Esophagus muscularis mucosa (tissue), 3 donors: ENCODE data around the gene ANKRD11.

Source experiments
- POLR2A ChIP-seq: fragments of 450-650 bp; IDR thresholded peaks from one replicate; pipeline ENCODE4 v1.6.1; 2017; ENCODE audit warnings: antibody characterized with exemption, moderate library complexity, mild to moderate bottlenecking, low read depth
- POLR2AphosphoS5 ChIP-seq, 2 donors: sonication (generic); formaldehyde crosslinking; IDR thresholded peaks; one replicate each; pipeline ENCODE4 v1.6.1; 2017; ENCODE audit warnings: antibody characterized with exemption in 2 of 2
- TF ChIP-seq, protein P1 (sequence below), 3 experiments: fragments of 200-600 bp in 2 of 3; fragments of 450-650 bp in 1 of 3; sonication (generic) in 2 of 3; IDR thresholded peaks; one replicate each; pipeline ENCODE4 v1.5.1; 2017 to 2019; ENCODE audit warnings: antibody characterized with exemption in 3 of 3, mild to moderate bottlenecking in 2 of 3, moderate library complexity in 1 of 3

DNA sequence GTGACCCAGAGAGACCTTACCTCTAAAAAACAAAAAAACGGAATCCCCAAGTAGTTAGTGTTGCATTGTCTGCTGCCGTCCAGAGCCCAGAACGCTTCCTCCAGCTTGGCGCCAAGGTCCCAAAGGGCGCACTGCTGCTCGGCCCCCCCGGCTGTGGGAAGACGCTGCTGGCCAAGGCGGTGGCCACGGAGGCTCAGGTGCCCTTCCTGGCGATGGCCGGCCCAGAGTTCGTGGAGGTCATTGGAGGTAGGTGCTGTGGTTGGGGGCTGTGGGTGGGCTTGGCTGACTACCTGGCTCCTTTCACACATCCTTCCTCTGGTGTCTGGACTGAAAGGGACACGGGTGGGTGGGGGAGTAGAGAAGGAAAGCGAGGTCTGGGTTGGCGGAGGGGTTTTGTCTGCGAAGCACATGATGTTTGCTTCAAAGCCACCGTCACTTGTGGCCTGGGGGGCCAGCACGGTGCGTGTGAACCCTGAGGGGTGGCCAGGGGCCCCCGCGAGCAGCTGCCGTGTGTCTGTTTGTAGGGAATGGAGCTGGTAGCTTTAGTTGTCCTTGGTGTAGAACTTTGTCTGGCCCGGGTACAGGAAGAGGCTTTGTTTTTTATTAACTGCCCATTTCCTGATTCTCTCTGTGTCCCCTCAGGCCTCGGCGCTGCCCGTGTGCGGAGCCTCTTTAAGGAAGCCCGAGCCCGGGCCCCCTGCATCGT, 41.6 kb upstream of the ANKRD11 start:
- TF ChIP-seq, protein P1, sequence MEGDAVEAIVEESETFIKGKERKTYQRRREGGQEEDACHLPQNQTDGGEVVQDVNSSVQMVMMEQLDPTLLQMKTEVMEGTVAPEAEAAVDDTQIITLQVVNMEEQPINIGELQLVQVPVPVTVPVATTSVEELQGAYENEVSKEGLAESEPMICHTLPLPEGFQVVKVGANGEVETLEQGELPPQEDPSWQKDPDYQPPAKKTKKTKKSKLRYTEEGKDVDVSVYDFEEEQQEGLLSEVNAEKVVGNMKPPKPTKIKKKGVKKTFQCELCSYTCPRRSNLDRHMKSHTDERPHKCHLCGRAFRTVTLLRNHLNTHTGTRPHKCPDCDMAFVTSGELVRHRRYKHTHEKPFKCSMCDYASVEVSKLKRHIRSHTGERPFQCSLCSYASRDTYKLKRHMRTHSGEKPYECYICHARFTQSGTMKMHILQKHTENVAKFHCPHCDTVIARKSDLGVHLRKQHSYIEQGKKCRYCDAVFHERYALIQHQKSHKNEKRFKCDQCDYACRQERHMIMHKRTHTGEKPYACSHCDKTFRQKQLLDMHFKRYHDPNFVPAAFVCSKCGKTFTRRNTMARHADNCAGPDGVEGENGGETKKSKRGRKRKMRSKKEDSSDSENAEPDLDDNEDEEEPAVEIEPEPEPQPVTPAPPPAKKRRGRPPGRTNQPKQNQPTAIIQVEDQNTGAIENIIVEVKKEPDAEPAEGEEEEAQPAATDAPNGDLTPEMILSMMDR (IDR thresholded peaks at IDR 0.05), result no peak
- no peak for TF ChIP-seq POLR2A
- no peak for TF ChIP-seq POLR2AphosphoS5 (IDR thresholded peaks at IDR 0.05)
